GM19193 (cell line): Measurements from ENCODE around the gene SPTBN1.

Source experiments
- POLR2A ChIP-seq: IDR thresholded peaks from 4 replicates; pipeline ENCODE4 v1.6.1; 2011; ENCODE audit not compliant: insufficient read depth, insufficient read length; ENCODE audit errors: extremely low read depth

The SPTBN1 gene

DNA sequence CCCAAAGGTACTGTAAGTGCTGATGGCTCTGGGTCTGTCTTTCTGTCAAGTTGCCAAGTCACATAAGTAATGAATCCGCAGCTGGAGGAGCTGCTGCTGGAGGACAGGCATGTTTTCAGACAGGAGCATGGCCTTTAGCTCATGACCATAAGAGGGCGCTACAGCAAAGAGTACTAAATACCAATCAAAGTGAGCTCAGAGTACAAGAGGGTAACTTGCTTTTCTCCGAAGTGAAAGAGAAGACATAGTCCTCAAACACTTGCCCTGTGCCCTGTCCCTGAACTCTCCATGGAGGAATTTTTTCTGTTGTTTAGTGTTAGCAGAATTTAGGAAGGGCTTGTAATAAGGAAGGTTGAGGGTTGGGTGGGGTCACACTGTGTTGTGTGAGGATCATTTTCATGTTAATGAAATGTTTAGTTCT lies 209.3 kb downstream of the SPTBN1 start:
- no peak for TF ChIP-seq POLR2A

DNA sequence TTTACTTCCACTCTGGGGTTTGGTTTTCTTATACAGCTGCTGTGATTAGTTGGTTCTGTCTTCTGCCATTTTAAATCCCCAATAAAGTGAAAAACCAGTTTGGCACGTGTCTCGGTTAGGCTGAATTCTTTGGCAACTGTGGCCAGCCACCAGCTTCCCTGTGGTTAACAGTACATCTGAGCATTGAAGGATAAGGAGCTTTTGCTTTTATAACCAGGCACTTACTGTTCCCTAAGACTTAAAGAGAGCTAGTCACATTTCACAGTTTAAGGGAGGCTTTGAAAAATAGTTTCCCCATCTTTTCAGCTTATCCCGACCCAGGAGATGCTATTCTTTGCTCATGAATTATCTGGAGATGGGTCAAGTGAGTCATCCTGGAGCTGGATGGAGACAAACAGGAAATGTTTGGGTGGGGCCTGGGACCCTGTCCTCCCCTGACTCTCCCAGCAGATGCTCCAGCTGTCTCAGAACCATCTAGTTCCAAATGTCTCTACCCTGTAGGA lies 210.1 kb downstream of the SPTBN1 start:
- no peak for TF ChIP-seq POLR2A

DNA sequence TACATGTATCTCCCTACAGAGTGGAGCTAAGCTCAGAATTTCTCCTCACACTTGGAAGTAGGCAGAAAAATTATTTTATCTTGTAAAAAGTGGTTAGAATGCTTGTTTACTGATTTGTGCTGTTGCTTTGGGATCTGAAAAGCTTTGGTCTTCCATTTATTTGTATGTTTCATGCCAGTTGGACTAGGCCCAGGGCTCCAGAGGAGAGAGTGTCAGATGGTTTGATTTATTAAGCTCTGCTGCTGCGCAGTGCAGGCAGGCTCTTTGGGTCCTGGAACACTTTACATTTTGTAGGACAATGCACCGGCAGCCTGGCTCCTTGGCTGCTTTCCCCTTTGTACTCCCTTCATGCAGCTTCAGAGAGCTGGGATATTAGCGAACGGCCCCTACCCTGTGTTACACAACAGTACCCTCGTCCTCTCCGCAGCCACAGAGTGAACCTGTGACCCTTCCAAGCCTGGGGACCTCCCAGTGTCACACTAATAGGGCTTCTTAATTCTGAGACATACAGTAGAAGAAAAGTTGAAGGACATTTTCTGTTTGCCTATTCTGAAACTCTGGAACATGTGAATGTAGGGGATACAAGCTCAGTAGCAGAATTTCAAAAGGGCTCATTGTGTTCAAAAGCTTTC lies 210.6 kb downstream of the SPTBN1 start:
- TF ChIP-seq POLR2A, result no peak

DNA sequence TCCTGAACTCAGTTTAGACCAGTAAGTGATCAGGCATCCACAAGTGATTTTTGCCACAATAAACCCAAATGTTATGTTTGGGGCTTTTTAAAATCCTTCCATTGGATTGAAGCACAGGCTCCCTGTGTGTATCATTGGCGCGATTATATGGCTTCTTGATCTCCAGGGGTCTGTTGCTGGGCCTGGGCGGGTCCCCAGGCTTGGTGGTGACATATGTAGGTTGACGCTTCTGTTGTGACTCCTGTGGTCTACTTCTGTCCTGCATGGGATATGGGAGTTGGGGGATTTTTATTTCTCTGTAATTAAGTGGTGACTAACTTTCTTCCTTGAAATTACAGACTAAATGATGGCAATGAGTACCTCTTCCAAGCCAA lies 211.1 kb downstream of the SPTBN1 start:
- no peak for TF ChIP-seq POLR2A

DNA sequence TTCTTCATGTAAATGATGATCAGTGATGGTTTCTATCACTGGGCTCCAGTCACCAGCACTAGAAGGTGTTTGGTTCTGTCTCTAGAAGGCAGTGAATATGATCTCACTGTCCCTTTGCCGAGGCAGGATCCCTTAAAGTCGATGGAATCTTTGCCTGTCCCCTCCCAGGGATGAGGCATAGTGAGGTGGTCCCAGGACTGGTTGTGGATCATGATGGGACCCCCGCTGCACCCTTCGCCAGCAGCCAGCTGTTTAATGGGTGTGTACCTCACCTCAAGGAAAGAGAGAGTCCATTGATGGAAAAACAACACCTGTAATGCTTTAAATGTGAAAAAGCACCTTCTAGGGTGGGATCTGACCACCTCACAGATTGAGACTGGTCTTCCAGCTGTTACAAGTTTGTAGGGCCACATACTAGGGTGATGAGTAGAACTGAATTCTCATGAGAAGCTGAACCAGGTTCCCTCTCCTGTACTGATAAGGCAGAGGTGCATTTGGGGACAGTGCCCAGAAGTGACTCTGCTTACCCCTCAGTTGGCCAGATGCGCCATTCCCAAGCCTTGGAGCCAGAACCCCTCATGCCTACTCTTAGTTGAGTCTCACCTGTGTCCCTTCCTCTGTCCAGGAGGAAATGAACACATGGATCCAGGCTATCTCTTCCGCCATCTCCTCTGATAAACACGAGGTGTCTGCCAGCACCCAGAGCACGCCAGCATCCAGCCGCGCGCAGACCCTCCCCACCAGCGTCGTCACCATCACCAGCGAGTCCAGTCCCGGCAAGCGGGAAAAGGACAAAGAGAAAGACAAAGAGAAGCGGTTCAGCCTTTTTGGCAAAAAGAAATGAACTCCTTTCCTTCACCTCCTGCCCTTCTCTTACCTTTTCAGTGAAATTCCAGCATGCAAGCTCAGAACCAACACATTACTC lies 211.9 kb downstream of the SPTBN1 start:
- no peak for TF ChIP-seq POLR2A

- TF ChIP-seq POLR2A, result no peak
Measured at GRCh38 chr2:54668711-54669110, 212.6 kb downstream of the SPTBN1 start.

GRCh38 chr2:54669677-54670484 lies 213.8 kb downstream of the SPTBN1 start:
- TF ChIP-seq POLR2A, result no peak

GRCh38 chr2:54670485-54671009 lies 214.4 kb downstream of the SPTBN1 start:
- no peak for TF ChIP-seq POLR2A

DNA sequence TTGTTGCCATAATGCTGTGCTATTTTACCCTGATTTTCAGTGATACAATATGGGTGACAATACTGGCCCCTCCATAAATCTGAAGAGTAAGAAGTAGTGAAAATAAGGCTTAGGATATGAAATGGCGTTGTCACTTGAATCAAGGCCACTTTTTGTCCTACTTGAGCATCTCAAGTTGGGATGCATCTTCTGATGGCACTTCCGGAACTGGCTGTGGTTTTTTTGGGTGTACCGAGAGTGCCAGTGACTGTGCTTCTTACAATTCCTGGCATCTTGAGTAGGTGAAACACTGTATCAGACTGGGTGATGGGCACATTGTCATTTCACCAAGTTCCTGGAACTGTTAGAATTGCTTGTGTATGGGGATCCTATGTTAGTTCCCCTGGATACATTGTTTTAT lies 214.9 kb downstream of the SPTBN1 start:
- TF ChIP-seq POLR2A, result no peak

DNA sequence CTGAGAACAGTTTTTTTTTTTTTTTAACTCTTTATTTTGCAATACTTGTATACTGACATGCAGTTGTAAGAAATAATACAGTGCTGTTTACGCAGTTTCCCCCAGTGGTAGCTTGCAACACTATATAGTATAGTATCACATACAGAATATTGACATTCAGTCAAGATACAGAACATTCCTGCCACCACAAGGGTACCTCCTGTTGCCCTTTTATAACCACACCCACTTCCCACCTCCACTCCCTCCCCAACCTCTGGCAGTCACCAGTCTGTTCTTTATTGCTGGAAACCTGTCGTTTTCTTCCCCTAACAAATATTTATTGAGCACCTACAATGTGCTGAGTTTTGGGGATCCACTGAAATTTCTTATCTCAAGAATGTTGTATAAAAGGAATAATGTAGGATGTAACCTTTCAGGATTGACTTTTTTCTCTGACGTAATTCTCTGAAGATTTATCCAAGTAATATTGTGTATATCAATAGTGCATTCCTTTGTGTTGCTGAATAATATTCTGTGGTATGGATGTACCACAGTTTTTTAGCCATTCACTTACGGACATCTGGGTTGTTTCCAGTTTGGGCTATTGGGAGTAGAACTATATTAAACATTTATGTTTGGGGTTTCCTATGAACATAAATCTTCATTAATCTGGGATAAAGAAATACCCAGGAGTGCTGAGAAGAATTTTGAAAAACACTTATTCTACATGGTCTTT lies 215.9 kb downstream of the SPTBN1 start:
- TF ChIP-seq POLR2A, result no peak

GRCh38 chr2:54672590-54673456 lies 216.7 kb downstream of the SPTBN1 start:
- TF ChIP-seq POLR2A, result no peak

GRCh38 chr2:54673501-54673998 lies 217.4 kb downstream of the SPTBN1 start:
- no peak for TF ChIP-seq POLR2A

DNA sequence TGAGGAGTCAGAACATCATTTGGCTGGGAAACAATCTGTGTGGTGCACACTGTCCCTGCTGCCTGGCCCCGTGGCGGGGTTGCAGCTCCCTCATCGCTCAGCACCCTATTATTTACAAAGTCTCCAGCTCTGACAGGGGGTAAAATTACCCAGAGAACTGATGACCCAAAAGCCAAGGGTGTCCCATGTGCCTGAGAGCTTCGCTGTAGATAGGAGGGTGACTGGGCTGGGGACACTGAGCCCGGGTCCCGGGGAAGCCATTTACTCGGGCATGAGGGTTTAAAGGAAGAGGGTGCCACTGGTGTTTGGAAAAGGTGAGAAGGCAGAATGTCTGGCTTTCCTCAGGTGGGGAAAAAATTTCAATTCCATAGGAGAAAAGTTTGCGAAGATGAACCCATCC lies 219.2 kb downstream of the SPTBN1 start:
- no peak for TF ChIP-seq POLR2A
